ENCODE measurements around the gene SLC3A2. TPM values are rescaled to one million over a fixed set of nuclear protein-coding genes. Genes with fewer than 3 reads are reported as not detected.

The SLC3A2 gene
- polyA plus RNA-seq, 1 donor: 193 TPM

GRCh38 chr11:62876712-62877111 lies 4.0 kb upstream of the SLC3A2 start:
- no peak for DNase-seq

GRCh38 chr11:62879235-62879978 lies 1.3 kb upstream of the SLC3A2 start:
- no peak for DNase-seq

DNA sequence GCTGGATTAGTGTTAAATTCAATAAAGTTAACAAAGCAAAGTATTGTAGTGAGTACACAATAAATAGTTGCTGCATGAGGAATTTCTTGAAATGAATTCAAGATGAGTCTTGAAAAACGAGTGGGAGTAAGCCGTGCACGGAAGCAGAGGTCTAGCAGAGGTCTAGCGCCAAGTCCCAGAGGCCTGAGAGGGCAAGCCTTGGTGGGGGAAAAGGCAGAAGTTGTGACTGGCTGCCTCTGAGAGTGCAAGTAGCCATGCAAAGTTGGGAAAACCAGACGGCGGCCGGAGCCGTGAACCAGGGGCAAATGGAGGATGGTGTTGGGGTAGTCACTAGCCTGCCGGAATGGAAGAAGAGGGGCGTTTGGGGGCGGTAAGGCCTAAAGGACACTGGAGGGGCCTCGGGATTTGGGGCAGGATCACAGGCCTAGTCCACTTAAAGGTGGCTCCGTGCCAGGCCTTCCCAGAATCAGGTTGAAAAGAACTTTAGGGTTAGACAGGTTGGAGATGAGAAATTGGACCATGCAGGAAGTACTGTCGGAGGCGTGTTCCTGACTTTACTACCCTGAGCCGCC lies 379 bp upstream of the SLC3A2 start:
- DNase-seq: peak; percentile 43

DNA sequence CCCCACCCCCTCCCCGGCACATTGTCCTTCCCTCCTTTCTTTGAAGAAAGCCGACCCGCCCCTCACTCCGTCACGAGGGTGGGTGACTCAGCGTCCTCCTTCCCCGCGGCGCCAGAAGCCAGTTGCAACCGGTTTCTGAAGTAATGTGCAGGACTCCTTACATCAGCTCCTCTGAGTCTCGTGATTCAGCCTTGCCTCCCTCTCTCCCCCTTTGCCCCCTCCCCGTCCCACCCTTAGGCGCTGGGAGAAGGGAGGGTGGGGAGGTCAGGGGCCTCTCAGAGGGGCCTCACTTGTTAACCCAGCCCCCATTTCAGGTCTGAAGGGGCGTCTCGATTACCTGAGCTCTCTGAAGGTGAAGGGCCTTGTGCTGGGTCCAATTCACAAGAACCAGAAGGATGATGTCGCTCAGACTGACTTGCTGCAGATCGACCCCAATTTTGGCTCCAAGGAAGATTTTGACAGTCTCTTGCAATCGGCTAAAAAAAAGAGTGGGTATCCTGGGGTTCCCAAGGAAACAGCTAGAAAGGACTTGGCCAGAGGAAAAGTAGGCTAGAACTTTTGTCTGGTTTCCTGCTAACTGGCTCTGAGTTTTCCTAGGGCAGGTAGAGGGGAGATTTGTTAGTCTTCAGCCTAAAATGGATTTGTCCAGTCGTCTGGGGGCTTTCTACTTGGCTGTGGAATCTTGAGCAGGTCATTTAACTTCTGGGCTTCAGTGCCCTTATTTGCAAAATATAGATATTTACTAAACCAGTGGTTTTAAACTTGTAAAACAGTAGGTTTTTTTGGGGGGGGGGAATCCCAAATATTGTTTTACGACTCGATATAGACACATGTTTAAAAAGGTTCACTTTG lies 1.1 kb downstream of the SLC3A2 start:
- DNase-seq: peak; percentile 96

GRCh38 chr11:62882431-62882749 lies 1.7 kb downstream of the SLC3A2 start:
- no peak for DNase-seq

DNA sequence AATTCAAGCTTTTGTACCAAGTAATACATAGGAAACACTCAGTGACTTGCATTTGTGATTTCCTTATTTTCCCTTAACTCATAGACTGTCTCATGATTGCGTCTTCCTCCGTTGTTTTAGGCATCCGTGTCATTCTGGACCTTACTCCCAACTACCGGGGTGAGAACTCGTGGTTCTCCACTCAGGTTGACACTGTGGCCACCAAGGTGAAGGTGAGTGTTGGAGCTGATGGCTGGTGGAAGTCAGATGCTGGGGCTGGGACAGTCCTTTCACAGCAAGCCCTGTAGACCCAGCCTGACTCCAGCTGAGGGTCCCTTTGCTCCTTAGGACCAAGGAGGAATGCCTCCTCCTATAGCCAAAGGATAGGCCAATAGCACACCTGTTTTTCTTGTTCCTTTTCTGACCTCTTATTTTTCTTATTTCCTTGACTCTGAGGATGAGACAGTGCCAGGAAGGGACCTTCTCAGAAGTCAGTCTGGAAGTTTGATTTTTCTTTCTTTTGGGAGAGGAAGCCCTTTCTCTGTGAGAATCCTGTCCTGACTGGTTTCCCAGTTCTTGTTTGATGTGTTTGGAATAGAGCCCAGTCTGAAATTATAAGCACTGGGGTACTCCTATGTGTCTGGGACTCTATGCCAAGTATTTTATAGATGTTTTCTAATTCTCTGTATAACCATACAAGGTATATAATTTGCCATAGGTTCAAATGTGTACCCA lies 2.2 kb downstream of the SLC3A2 start:
- no peak for DNase-seq

DNA sequence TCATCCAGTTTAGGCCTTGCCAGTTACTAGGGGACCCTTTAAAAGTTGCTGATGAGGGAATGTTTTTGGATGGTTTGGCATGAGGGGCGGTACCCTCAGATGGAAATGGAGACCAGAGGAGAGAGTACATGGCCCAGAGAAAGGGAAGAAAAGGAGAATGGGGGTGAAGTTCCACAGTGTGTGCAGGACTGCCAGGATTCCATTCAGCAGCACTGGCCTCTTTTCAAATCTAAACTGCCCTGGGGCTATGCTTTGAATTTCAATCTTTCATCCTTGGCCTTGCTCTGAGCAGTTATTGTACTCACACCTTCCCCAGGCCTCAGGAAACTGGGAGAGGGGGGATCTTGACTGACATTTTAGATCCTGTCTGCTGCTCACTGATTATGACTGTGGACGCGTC lies 3.0 kb downstream of the SLC3A2 start:
- no peak for DNase-seq

DNA sequence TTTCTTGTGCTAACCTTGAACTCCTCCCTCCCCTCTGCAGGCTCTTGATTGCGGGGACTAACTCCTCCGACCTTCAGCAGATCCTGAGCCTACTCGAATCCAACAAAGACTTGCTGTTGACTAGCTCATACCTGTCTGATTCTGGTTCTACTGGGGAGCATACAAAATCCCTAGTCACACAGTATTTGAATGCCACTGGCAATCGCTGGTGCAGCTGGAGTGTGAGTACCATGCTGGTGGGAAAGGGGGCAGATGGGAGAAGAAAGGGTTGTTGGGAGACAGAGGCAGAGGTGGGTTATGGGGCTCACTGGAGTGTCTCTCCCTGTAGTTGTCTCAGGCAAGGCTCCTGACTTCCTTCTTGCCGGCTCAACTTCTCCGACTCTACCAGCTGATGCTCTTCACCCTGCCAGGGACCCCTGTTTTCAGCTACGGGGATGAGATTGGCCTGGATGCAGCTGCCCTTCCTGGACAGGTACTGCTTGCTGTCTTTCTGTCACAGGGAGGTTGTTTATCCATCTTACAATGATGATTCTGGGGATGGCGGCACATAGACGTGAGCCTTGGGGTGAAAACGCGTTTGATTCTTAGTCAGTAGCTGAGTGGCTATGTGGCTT lies 4.5 kb downstream of the SLC3A2 start:
- DNase-seq: no peak

GRCh38 chr11:62888406-62888805 lies 7.7 kb downstream of the SLC3A2 start:
- no peak for DNase-seq

DNA sequence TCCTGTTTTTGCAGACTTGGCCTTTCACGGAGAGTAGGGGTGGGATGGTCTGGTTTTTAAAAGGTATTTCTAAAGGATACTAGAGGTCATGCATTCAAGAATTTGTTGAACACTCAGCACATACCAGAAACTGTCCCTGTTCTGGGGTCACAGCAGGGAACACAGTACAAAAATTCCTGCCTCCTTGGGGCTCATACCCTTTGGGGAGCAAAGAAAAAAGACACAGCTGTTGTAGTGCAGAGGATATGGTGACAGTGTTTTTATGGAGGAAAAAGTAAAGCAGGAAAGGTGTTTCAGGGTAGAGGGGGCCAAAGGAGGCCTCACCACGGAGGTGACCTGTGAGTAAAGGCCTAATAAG lies 8.4 kb downstream of the SLC3A2 start:
- DNase-seq: no peak

- DNase-seq: peak; percentile 67
These were observed 9.1 kb downstream of the SLC3A2 start for GRCh38 chr11:62889484-62890437.

DNA sequence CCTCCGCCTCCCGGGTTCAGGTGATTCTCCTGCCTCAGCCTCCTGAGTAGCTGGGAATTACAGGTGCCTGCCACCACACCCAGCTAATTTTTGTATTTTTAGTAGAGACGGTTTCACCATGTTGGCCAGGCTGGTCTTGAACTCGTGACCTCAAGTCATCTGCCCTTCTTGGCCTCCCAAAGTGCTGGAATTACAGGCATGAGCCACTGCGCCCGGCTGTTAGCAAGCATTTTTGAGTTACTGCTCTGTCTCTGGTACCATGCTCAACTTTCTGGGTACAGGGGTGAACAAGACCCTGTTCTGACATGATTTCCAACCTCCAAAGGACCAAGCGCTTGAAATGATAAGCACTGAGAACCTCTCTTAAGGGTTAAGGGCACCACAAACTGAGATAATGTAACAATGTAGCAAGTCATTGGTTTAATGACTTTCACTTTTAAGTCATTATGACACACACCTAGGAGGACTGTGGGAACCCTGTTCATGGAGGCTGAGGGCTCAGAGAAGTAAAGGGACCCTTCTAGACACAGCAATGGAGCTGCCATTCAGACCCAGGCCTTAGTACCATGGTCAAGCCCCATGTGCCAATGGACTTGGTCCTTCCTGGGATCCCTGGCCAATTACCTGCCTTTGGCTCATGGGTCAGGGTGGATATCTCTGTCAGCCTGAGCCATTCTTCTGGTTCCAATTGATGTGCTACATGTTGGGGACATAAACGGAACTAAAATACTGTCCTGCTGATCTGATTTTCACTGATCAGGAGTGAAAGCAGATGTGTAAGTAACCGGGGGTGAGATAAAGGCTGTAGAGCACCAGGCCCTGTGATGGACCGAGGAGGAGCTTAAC lies 11.6 kb downstream of the SLC3A2 start:
- no peak for DNase-seq

DNA sequence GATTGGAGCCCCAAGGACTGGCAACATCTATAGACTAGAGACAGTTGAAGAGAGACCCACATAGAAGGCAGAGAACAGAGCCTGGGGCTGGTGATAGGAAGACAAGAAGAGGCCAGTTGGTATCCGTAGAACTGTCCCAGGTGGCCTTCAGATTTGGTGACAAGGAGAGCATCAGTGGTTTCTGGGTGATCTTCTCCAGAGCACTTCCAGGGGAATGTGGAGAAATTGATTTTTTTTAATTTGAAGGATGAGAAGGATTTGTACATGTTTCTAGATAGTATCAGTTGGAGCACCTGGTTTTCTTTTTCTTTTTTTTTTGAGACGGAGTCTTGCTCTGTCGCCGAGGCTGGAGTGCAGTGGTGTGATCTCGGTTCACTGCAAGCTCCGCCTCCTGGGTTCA lies 14.8 kb downstream of the SLC3A2 start:
- DNase-seq: no peak

DNA sequence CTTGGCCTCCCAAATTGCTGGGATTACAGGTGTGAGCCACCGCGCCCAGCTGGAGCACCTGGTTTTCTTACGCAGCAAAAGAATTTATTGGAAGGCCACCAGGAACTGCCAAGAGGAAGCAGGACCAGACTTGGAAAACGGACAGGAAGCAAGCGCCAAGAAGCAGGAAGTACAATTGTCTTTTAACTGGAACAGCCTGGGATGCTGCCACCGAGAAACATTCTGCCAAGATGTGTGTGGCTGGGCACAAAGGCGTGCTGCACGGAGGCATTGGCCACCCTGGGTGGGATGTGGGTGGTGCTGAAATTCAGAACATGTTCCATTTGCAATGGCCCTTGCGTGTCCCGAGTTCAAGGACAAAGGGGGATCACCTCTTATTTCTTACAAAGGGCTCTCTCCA lies 15.4 kb downstream of the SLC3A2 start:
- DNase-seq: no peak

DNA sequence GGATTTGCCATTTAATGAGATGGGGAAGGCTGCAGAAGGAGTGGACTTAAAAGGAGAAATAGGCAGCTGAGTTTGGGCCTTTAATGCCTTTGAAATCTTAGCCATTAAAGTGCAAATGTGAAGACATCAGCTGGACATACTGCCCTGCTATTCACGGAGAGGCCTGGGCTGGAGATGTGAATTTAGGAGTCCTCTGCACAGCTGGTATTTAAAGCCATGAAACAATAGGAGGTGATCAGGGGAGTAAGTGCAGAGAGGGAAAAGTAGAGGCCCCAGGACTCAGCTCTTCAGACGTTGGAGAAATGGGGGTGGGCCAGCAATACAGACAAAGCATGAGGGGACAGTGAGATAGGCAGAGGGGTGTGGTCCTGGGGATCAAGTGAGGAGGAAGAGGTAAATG lies 16.6 kb downstream of the SLC3A2 start:
- DNase-seq: no peak

DNA sequence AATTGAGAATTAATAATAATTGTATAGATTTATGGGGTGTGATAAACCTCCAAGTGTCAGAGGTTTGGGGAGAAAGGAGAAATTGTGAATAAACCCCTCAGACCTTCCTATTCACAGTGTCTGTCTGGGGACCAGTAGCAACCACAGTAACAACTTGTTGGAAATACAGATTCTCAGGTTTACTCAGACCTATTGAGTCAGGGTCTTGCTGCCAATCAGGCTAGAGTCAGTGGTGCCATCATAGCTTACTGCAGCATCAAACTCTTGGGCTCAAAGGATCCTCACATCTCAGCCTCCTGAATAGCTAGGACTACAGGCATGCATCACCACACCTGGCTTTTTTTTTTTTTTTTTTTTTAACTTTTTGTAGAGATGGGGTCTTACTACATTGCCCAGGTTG lies 17.3 kb downstream of the SLC3A2 start:
- no peak for DNase-seq

- DNase-seq: no peak
These were observed 22.2 kb downstream of the SLC3A2 start for GRCh38 chr11:62902932-62903331.

- no peak for DNase-seq
These were observed 24.6 kb downstream of the SLC3A2 start for GRCh38 chr11:62905296-62905695.

- peak; percentile 79 for DNase-seq
These were observed 25.3 kb downstream of the SLC3A2 start for GRCh38 chr11:62905927-62906531.

All from left kidney (tissue), 2 donors.